Coronary artery (tissue), 2 donors: ENCODE measurements around the gene RHBDF2.
A peak's percentile ranks its signal among the peaks of the same experiment; 100 is the strongest.

Experiments
- DNase-seq: peaks from one replicate; pipeline ENCODE4 v3.0.0-alpha.2; 2017; ENCODE audit warnings: low spot score
- H3K27ac ChIP-seq, 2 donors: fragments of 200-600 bp; sonication (generic); one replicate each; pipeline ENCODE4 v1.5.1; 2016 to 2019
- H3K4me3 ChIP-seq: fragments of 200-600 bp; sonication (generic); 2 replicates; pipeline ENCODE4 v1.5.1; 2016; ENCODE audit warnings: mild to moderate bottlenecking, moderate library complexity
- TF ChIP-seq, protein P1 (sequence below): fragments of 200-600 bp; sonication (generic); IDR thresholded peaks from one replicate; pipeline ENCODE4 v1.5.1; 2019; ENCODE audit warnings: antibody characterized with exemption

Gene RHBDF2

DNA sequence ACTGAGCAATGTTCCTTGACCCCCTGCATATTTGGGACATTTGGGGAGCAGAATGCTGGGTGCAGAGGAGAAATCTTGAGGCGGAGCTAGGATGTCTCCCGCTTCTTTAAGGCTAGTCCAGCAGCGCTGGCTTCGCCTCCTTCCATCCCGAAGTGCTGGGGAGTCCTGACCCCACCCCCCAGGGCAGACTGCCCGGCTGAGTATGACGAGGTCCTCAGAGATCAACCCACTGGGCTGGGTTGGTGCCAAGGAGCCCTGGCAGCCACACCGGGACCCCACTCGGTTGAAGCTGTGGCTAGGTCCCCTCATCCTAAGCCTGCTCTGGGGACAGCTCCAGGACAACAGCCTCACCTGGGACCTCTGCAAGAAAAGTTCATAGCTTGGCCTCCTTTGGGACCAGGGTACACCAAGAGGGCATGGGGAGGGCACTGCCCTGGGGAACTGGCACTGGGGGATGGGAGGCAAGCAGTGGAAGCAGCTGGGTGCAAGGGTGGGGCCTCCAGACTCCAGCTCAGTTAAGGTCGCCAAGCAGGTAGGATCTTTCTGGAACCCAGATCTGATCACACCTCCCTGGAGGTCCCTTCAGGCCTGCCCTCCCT, 11.0 kb downstream of the RHBDF2 start:
- no peak for DNase-seq
- H3K27ac ChIP-seq = peak overlapping the region in 1 of 2 donors; percentile 81
- H3K4me3 ChIP-seq = no peak overlapping the region
- TF ChIP-seq, protein P1, sequence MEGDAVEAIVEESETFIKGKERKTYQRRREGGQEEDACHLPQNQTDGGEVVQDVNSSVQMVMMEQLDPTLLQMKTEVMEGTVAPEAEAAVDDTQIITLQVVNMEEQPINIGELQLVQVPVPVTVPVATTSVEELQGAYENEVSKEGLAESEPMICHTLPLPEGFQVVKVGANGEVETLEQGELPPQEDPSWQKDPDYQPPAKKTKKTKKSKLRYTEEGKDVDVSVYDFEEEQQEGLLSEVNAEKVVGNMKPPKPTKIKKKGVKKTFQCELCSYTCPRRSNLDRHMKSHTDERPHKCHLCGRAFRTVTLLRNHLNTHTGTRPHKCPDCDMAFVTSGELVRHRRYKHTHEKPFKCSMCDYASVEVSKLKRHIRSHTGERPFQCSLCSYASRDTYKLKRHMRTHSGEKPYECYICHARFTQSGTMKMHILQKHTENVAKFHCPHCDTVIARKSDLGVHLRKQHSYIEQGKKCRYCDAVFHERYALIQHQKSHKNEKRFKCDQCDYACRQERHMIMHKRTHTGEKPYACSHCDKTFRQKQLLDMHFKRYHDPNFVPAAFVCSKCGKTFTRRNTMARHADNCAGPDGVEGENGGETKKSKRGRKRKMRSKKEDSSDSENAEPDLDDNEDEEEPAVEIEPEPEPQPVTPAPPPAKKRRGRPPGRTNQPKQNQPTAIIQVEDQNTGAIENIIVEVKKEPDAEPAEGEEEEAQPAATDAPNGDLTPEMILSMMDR = no peak

DNA sequence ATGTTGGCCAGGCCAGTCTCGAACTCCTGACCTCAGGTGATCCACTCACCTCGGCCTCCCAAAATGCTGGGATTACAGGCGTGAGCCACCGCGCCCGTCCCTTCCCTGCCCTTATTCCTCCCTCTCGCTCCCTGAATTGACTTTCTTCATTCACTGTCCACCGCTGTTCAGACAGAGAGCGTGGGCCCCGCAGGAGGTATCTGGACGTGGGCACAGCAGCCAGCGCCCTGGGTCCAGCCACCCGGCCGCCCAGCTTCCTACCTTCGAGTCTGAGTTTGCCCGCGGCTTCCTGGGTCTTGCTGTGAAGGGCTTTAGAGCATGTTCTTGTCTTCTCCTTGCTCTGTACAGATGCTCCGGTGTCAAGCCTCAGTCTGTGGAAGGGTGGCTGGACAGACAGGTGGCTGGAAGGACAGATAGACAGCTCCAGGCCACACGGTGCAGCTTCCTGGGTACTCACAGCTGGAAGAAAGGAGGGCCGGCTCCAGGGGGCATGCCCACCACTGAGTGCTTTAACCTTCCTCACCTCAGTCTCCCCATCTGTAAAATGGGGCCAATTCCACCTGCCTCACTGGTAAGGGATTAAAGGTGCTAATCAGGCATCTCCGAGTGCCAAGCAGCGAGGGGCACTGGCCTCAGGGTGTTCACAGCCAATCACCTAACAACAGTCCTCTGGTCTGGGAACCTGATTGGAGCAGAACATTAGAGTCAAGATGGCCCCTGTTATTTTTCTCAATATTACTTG, 13.6 kb downstream of the RHBDF2 start:
- no peak for DNase-seq
- TF ChIP-seq, protein P1 = no peak
- Histone ChIP-seq H3K4me3 (no peak overlapping the region), H3K27ac (no peak overlapping the region)

GRCh38 chr17:76485569-76485968, 15.7 kb downstream of the RHBDF2 start:
- no peak for DNase-seq
- Histone ChIP-seq H3K27ac (peak overlapping the region in 1 of 2 donors; percentile 61), H3K4me3 (no peak overlapping the region)
- TF ChIP-seq, protein P1 = no peak

DNA sequence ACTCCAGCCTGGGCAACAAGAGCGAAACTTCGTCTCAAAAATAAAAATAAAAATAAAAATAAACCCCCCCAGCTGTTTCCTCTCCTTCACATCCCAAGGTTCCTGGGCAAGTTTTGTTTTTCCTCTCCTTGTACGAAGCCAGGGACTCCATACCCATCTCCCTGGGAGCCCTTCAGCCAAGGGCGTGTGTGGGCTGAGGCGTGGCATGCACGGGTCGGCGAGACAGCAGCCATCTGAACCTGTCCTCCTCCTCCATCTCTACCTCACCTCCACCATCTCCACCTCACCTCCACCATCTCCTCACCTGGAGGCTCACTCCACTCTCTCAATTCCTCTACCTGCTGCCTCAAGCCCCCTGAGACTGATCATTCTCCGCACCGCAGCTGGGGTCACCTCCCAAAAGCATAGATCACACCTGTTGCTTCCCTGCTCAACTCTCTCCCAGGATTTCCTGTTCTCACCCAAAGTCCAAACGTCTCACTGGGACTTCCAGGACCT, 16.9 kb downstream of the RHBDF2 start:
- no peak for DNase-seq
- Histone ChIP-seq H3K4me3 (no peak overlapping the region), H3K27ac (peak overlapping the region in 1 of 2 donors; percentile 35)
- TF ChIP-seq, protein P1 = no peak

DNA sequence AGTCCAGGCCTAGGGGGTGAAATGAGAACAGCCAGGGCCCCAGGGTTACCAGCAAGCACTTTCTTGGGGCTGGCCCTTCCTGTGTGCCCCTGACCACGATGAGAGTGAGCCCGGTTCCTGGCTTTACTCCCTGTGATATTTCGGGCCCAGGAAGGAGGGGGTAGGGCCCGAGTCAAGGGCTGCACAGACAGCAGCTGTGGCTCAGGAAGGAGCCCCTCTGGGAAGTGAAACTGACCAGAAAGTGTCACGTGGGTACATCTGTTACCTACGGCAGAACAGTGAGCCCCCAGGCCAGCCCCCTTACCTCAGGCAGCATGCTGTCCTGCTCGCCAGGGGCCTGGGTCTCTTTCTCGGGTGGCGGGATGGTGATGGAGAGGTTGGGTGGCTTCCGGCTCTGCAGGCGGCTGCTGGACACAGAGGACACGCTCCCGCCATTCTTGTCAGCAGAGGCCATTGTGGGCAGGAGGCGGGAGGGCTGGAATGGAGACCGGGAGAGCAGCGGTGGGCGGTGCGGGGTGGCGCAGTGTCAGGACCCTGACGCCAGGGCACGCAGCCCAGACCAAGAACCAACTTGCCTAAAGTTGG, 20.1 kb downstream of the RHBDF2 start:
- Histone ChIP-seq H3K27ac (peak overlapping the region in 1 of 2 donors; percentile 68), H3K4me3 (no peak overlapping the region)
- TF ChIP-seq, protein P1 = no peak
- DNase-seq = no peak

DNA sequence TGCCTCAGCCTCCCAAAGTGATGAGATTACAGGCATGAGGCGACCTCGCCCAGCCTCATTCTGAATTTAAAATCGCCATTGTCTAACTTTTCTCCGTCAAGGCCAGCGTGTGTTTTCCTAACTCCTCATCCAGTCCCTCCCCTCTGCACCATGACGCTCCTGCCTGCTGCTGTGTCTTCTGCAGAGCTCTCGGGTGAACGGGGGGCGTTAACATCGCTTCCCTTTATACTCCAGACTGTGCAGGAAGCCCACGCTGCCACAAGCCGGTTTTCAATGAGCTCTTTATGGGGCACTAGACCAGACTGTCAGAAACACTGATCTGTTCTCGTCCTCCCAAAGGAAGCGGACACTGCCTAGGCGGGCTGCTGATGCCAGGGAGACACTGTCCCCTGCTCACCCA, 20.6 kb downstream of the RHBDF2 start:
- TF ChIP-seq, protein P1 = no peak
- no peak for DNase-seq
- Histone ChIP-seq H3K4me3 (no peak overlapping the region), H3K27ac (peak overlapping the region in 1 of 2 donors; percentile 68)
